ENCODE data around the gene TASP1.

TASP1 gene

GRCh38 chr20:13574071-13574470, 64.7 kb downstream of the TASP1 start:
- H3K9ac ChIP-seq (ENCODE audit: low read length in 2 of 2), result no peak overlapping the region
- H3K27me3 ChIP-seq (ENCODE audit: control insufficient read depth in 1 of 2, insufficient read depth in 2 of 2, low read length in 2 of 2), result no peaks in the 10 kb centered on the region
- H3K36me3 ChIP-seq (ENCODE audit: control insufficient read depth in 2 of 2, insufficient read depth in 2 of 2, low read length in 2 of 2), result peaks cover 0 to 2% of the 10 kb centered on the region in 2 donors
- no peaks in the 10 kb centered on the region for H3K9me3 ChIP-seq (ENCODE audit: control insufficient read depth in 2 of 2, low read length in 2 of 2)
- no peaks in the 10 kb centered on the region for H3K4me1 ChIP-seq (ENCODE audit: control insufficient read depth, insufficient read depth, low read length)
- H3K4me3 ChIP-seq (ENCODE audit: low read length in 2 of 2), result no peak overlapping the region
- no peak overlapping the region for H3K27ac ChIP-seq (ENCODE audit: low read length)

- no peak overlapping the region for H3K4me3 ChIP-seq (ENCODE audit: low read length in 2 of 2)
- no peaks in the 10 kb centered on the region for H3K9me3 ChIP-seq (ENCODE audit: control insufficient read depth in 2 of 2, low read length in 2 of 2)
- H3K4me1 ChIP-seq (ENCODE audit: control insufficient read depth, insufficient read depth, low read length), result no peaks in the 10 kb centered on the region
- H3K27me3 ChIP-seq (ENCODE audit: control insufficient read depth in 1 of 2, insufficient read depth in 2 of 2, low read length in 2 of 2), result no peaks in the 10 kb centered on the region
- H3K36me3 ChIP-seq (ENCODE audit: control insufficient read depth in 2 of 2, insufficient read depth in 2 of 2, low read length in 2 of 2), result peaks cover 0 to 2% of the 10 kb centered on the region in 2 donors
- no peak overlapping the region for H3K27ac ChIP-seq (ENCODE audit: low read length)
- H3K9ac ChIP-seq (ENCODE audit: low read length in 2 of 2), result no peak overlapping the region
Observed at GRCh38 chr20:13571662-13572061, 67.1 kb downstream of the TASP1 start.

- Histone ChIP-seq H3K9me3 (ENCODE audit: control insufficient read depth in 2 of 2, low read length in 2 of 2) (no peaks in the 10 kb centered on the region), H3K36me3 (ENCODE audit: control insufficient read depth in 2 of 2, insufficient read depth in 2 of 2, low read length in 2 of 2) (no peaks in the 10 kb centered on the region), H3K27ac (ENCODE audit: low read length) (no peak overlapping the region), H3K4me1 (ENCODE audit: control insufficient read depth, insufficient read depth, low read length) (no peaks in the 10 kb centered on the region), H3K9ac (ENCODE audit: low read length in 2 of 2) (no peak overlapping the region), H3K4me3 (ENCODE audit: low read length in 2 of 2) (no peak overlapping the region), H3K27me3 (ENCODE audit: control insufficient read depth in 1 of 2, insufficient read depth in 2 of 2, low read length in 2 of 2) (no peaks in the 10 kb centered on the region)
Observed at GRCh38 chr20:13567663-13568062, 71.1 kb downstream of the TASP1 start.

- H3K27me3 ChIP-seq (ENCODE audit: control insufficient read depth in 1 of 2, insufficient read depth in 2 of 2, low read length in 2 of 2), result no peaks in the 10 kb centered on the region
- H3K9me3 ChIP-seq (ENCODE audit: control insufficient read depth in 2 of 2, low read length in 2 of 2), result peaks cover 0 to 9% of the 10 kb centered on the region in 2 donors
- H3K4me3 ChIP-seq (ENCODE audit: low read length in 2 of 2), result no peak overlapping the region
- H3K9ac ChIP-seq (ENCODE audit: low read length in 2 of 2), result no peak overlapping the region
- H3K36me3 ChIP-seq (ENCODE audit: control insufficient read depth in 2 of 2, insufficient read depth in 2 of 2, low read length in 2 of 2), result no peaks in the 10 kb centered on the region
- H3K4me1 ChIP-seq (ENCODE audit: control insufficient read depth, insufficient read depth, low read length), result no peaks in the 10 kb centered on the region
- H3K27ac ChIP-seq (ENCODE audit: low read length), result no peak overlapping the region
Observed at GRCh38 chr20:13563854-13564253, 74.9 kb downstream of the TASP1 start.

GRCh38 chr20:13554706-13555105, 84.0 kb downstream of the TASP1 start:
- no peak overlapping the region for H3K4me3 ChIP-seq (ENCODE audit: low read length in 2 of 2)
- no peaks in the 10 kb centered on the region for H3K9me3 ChIP-seq (ENCODE audit: control insufficient read depth in 2 of 2, low read length in 2 of 2)
- H3K36me3 ChIP-seq (ENCODE audit: control insufficient read depth in 2 of 2, insufficient read depth in 2 of 2, low read length in 2 of 2), result no peaks in the 10 kb centered on the region
- no peak overlapping the region for H3K9ac ChIP-seq (ENCODE audit: low read length in 2 of 2)
- no peaks in the 10 kb centered on the region for H3K27me3 ChIP-seq (ENCODE audit: control insufficient read depth in 1 of 2, insufficient read depth in 2 of 2, low read length in 2 of 2)
- no peak overlapping the region for H3K27ac ChIP-seq (ENCODE audit: low read length)
- peaks cover 7% of the 10 kb centered on the region for H3K4me1 ChIP-seq (ENCODE audit: control insufficient read depth, insufficient read depth, low read length)

- peaks cover 7% of the 10 kb centered on the region for H3K4me1 ChIP-seq (ENCODE audit: control insufficient read depth, insufficient read depth, low read length)
- H3K4me3 ChIP-seq (ENCODE audit: low read length in 2 of 2), result no peak overlapping the region
- H3K27ac ChIP-seq (ENCODE audit: low read length), result no peak overlapping the region
- no peak overlapping the region for H3K9ac ChIP-seq (ENCODE audit: low read length in 2 of 2)
- H3K27me3 ChIP-seq (ENCODE audit: control insufficient read depth in 1 of 2, insufficient read depth in 2 of 2, low read length in 2 of 2), result no peaks in the 10 kb centered on the region
- no peaks in the 10 kb centered on the region for H3K36me3 ChIP-seq (ENCODE audit: control insufficient read depth in 2 of 2, insufficient read depth in 2 of 2, low read length in 2 of 2)
- H3K9me3 ChIP-seq (ENCODE audit: control insufficient read depth in 2 of 2, low read length in 2 of 2), result no peaks in the 10 kb centered on the region
Observed at GRCh38 chr20:13554076-13554475, 84.7 kb downstream of the TASP1 start.

- no peak overlapping the region for H3K4me3 ChIP-seq (ENCODE audit: low read length in 2 of 2)
- peaks cover 7% of the 10 kb centered on the region for H3K4me1 ChIP-seq (ENCODE audit: control insufficient read depth, insufficient read depth, low read length)
- H3K36me3 ChIP-seq (ENCODE audit: control insufficient read depth in 2 of 2, insufficient read depth in 2 of 2, low read length in 2 of 2), result no peaks in the 10 kb centered on the region
- H3K27ac ChIP-seq (ENCODE audit: low read length), result no peak overlapping the region
- no peaks in the 10 kb centered on the region for H3K9me3 ChIP-seq (ENCODE audit: control insufficient read depth in 2 of 2, low read length in 2 of 2)
- H3K9ac ChIP-seq (ENCODE audit: low read length in 2 of 2), result no peak overlapping the region
- H3K27me3 ChIP-seq (ENCODE audit: control insufficient read depth in 1 of 2, insufficient read depth in 2 of 2, low read length in 2 of 2), result no peaks in the 10 kb centered on the region
Observed at GRCh38 chr20:13552061-13552460, 86.7 kb downstream of the TASP1 start.

GRCh38 chr20:13549451-13549850, 89.3 kb downstream of the TASP1 start:
- H3K4me3 ChIP-seq (ENCODE audit: low read length in 2 of 2), result no peak overlapping the region
- no peak overlapping the region for H3K27ac ChIP-seq (ENCODE audit: low read length)
- peaks cover 11% of the 10 kb centered on the region for H3K4me1 ChIP-seq (ENCODE audit: control insufficient read depth, insufficient read depth, low read length)
- no peaks in the 10 kb centered on the region for H3K27me3 ChIP-seq (ENCODE audit: control insufficient read depth in 1 of 2, insufficient read depth in 2 of 2, low read length in 2 of 2)
- H3K9ac ChIP-seq (ENCODE audit: low read length in 2 of 2), result no peak overlapping the region
- no peaks in the 10 kb centered on the region for H3K36me3 ChIP-seq (ENCODE audit: control insufficient read depth in 2 of 2, insufficient read depth in 2 of 2, low read length in 2 of 2)
- H3K9me3 ChIP-seq (ENCODE audit: control insufficient read depth in 2 of 2, low read length in 2 of 2), result no peaks in the 10 kb centered on the region

- no peaks in the 10 kb centered on the region for H3K36me3 ChIP-seq (ENCODE audit: control insufficient read depth in 2 of 2, insufficient read depth in 2 of 2, low read length in 2 of 2)
- no peaks in the 10 kb centered on the region for H3K9me3 ChIP-seq (ENCODE audit: control insufficient read depth in 2 of 2, low read length in 2 of 2)
- H3K4me3 ChIP-seq (ENCODE audit: low read length in 2 of 2), result no peak overlapping the region
- peaks cover 7% of the 10 kb centered on the region for H3K4me1 ChIP-seq (ENCODE audit: control insufficient read depth, insufficient read depth, low read length)
- no peaks in the 10 kb centered on the region for H3K27me3 ChIP-seq (ENCODE audit: control insufficient read depth in 1 of 2, insufficient read depth in 2 of 2, low read length in 2 of 2)
- H3K27ac ChIP-seq (ENCODE audit: low read length), result no peak overlapping the region
- H3K9ac ChIP-seq (ENCODE audit: low read length in 2 of 2), result no peak overlapping the region
Observed at GRCh38 chr20:13546497-13547131, 92.1 kb downstream of the TASP1 start.

GRCh38 chr20:13545790-13546189, 92.9 kb downstream of the TASP1 start:
- no peak overlapping the region for H3K9ac ChIP-seq (ENCODE audit: low read length in 2 of 2)
- no peak overlapping the region for H3K4me3 ChIP-seq (ENCODE audit: low read length in 2 of 2)
- H3K27me3 ChIP-seq (ENCODE audit: control insufficient read depth in 1 of 2, insufficient read depth in 2 of 2, low read length in 2 of 2), result no peaks in the 10 kb centered on the region
- H3K27ac ChIP-seq (ENCODE audit: low read length), result no peak overlapping the region
- H3K4me1 ChIP-seq (ENCODE audit: control insufficient read depth, insufficient read depth, low read length), result peaks cover 7% of the 10 kb centered on the region
- no peaks in the 10 kb centered on the region for H3K36me3 ChIP-seq (ENCODE audit: control insufficient read depth in 2 of 2, insufficient read depth in 2 of 2, low read length in 2 of 2)
- no peaks in the 10 kb centered on the region for H3K9me3 ChIP-seq (ENCODE audit: control insufficient read depth in 2 of 2, low read length in 2 of 2)

- Histone ChIP-seq H3K9me3 (ENCODE audit: control insufficient read depth in 2 of 2, low read length in 2 of 2) (no peaks in the 10 kb centered on the region), H3K9ac (ENCODE audit: low read length in 2 of 2) (no peak overlapping the region), H3K4me3 (ENCODE audit: low read length in 2 of 2) (no peak overlapping the region), H3K27me3 (ENCODE audit: control insufficient read depth in 1 of 2, insufficient read depth in 2 of 2, low read length in 2 of 2) (no peaks in the 10 kb centered on the region), H3K36me3 (ENCODE audit: control insufficient read depth in 2 of 2, insufficient read depth in 2 of 2, low read length in 2 of 2) (no peaks in the 10 kb centered on the region), H3K4me1 (ENCODE audit: control insufficient read depth, insufficient read depth, low read length) (peaks cover 7% of the 10 kb centered on the region), H3K27ac (ENCODE audit: low read length) (no peak overlapping the region)
Observed at GRCh38 chr20:13543783-13544182, 94.9 kb downstream of the TASP1 start.

All from stomach smooth muscle (tissue), 2 donors.